ENCODE measurements around the gene BACH2. TPM values are rescaled to one million over a fixed set of nuclear protein-coding genes. Genes with fewer than 3 reads are reported as not detected.

The BACH2 gene
- total RNA-seq, 2 experiments from 2014 or later, result 157 to 170 TPM

- no peak overlapping the region for H3K27ac Mint-ChIP-seq
- no peak overlapping the region for H3K4me3 Mint-ChIP-seq
- intact Hi-C loops (cut with DNase I, micrococcal nuclease), result no loop called here
- no peak for TF ChIP-seq CTCF (IDR thresholded peaks at IDR 0.05)
- ATAC-seq (ENCODE audit: poor library complexity) (no peak), DNase-seq (no peak)
- H3K4me1 ChIP-seq (ENCODE audit: insufficient read depth, low read length), result peaks cover 8% of the 10 kb centered on the region
- H3K36me3 ChIP-seq (ENCODE audit: insufficient read depth, low read length), result peaks cover 41% of the 10 kb centered on the region
- H3K9me3 Mint-ChIP-seq, result no peaks in the 10 kb centered on the region
- peaks cover 82% of the 10 kb centered on the region for H3K36me3 Mint-ChIP-seq (ENCODE audit: low read depth)
- no peaks in the 10 kb centered on the region for H3K27me3 Mint-ChIP-seq
- peaks cover 31% of the 10 kb centered on the region for H3K4me1 Mint-ChIP-seq (ENCODE audit: low read depth)
- no peaks in the 10 kb centered on the region for H3K27me3 ChIP-seq (ENCODE audit: control insufficient read depth in 1 of 2, insufficient read depth in 2 of 2, low read length in 2 of 2)
- CTCF ChIA-PET, result no interaction called here
- no peaks in the 10 kb centered on the region for H3K9me3 ChIP-seq (ENCODE audit: control insufficient read depth in 1 of 2, insufficient read depth in 1 of 2, low read length in 2 of 2)
- no peak overlapping the region for H3K4me3 ChIP-seq (ENCODE audit: low read length)
- no peak overlapping the region for H3K27ac ChIP-seq (ENCODE audit: low read depth in 1 of 2, low read length in 2 of 2)
- POLR2A ChIA-PET, result no interaction called here
Measured at GRCh38 chr6:89938014-89938413, 358.6 kb downstream of the BACH2 start.

DNA sequence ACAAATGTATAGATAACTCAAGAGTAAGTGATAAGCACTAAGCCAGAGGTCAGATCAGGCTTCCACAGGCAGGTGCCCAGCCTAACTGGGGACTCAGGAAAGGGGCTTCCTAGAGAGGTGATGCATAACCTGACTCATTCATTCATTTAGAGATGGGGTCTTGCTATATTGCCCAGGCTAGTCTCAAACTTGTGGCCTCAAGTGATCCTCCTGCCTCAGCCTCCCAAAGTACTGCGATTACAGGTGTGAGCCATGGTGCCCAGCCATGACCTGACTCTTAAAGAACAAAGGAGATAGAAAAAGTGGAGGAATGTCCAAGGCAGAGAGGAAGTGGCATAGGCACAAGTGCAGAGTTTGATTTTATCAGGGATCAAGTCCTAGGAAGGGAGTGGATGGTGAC is 360.5 kb downstream of the BACH2 start:
- Histone ChIP-seq H3K27ac (ENCODE audit: low read depth in 1 of 2, low read length in 2 of 2) (no peak overlapping the region), H3K9me3 (ENCODE audit: control insufficient read depth in 1 of 2, insufficient read depth in 1 of 2, low read length in 2 of 2) (no peaks in the 10 kb centered on the region), H3K4me3 (ENCODE audit: low read length) (no peak overlapping the region), H3K36me3 (ENCODE audit: insufficient read depth, low read length) (peaks cover 52% of the 10 kb centered on the region), H3K27me3 (ENCODE audit: control insufficient read depth in 1 of 2, insufficient read depth in 2 of 2, low read length in 2 of 2) (no peaks in the 10 kb centered on the region), H3K4me1 (ENCODE audit: insufficient read depth, low read length) (peaks cover 8% of the 10 kb centered on the region)
- Mint-ChIP-seq H3K27ac (peak overlapping the region; percentile 29), H3K4me3 (no peak overlapping the region), H3K4me1 (ENCODE audit: low read depth) (peaks cover 28% of the 10 kb centered on the region), H3K27me3 (no peaks in the 10 kb centered on the region), H3K9me3 (no peaks in the 10 kb centered on the region), H3K36me3 (ENCODE audit: low read depth) (peaks cover 88% of the 10 kb centered on the region)
- POLR2A ChIA-PET, result no interaction called here
- TF ChIP-seq CTCF (IDR thresholded peaks at IDR 0.05), result no peak
- ATAC-seq (ENCODE audit: poor library complexity) (no peak), DNase-seq (no peak)
- CTCF ChIA-PET, result no interaction called here
- intact Hi-C loops (cut with DNase I, micrococcal nuclease), result no loop called here

DNA sequence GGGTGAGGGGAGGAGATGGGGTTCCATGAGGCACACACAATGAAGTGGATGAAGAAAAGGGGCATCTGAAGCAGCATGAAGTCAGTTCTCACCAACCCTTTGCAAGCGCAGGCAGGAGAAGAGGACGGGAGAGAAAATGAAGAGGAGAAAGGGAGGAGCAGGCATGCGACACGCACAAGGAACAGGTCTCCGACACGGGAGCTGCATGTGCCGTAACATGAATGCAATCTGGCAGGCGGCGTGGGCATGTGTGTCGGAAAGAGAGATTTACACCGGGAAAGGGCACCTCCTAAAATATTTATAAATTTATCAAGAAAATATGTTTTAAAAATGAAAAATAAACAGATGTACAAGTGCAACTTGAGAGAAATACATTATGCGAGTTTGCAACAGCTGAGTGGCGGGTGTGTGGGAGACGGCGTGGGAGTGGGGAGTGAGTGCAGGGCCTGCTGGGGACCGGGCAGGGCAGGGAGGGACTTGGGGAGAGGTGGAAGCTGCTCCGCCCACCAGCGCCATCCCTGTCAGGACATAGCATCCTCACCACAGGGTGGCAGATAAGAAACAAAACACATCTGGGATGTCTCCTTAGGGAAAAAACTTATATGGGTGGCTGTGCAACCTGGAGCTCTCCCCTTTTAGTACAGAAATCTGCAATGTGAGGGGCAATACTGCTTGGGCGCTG is 361.8 kb downstream of the BACH2 start:
- ChIA-PET POLR2A (no interaction called here), CTCF (interaction anchor here (1.1 kb wide), 1 partner anchor 459 kb away, joined by 3 read pairs; no protein-coding TSS in a partner anchor)
- Mint-ChIP-seq H3K27ac (no peak overlapping the region), H3K4me3 (no peak overlapping the region), H3K36me3 (ENCODE audit: low read depth) (peaks cover 90% of the 10 kb centered on the region), H3K9me3 (no peaks in the 10 kb centered on the region), H3K27me3 (no peaks in the 10 kb centered on the region), H3K4me1 (ENCODE audit: low read depth) (peaks cover 19% of the 10 kb centered on the region)
- Histone ChIP-seq H3K9me3 (ENCODE audit: control insufficient read depth in 1 of 2, insufficient read depth in 1 of 2, low read length in 2 of 2) (no peaks in the 10 kb centered on the region), H3K27me3 (ENCODE audit: control insufficient read depth in 1 of 2, insufficient read depth in 2 of 2, low read length in 2 of 2) (no peaks in the 10 kb centered on the region), H3K4me1 (ENCODE audit: insufficient read depth, low read length) (no peaks in the 10 kb centered on the region), H3K27ac (ENCODE audit: low read depth in 1 of 2, low read length in 2 of 2) (no peak overlapping the region), H3K36me3 (ENCODE audit: insufficient read depth, low read length) (peaks cover 61% of the 10 kb centered on the region), H3K4me3 (ENCODE audit: low read length) (no peak overlapping the region)
- no peak for TF ChIP-seq CTCF (IDR thresholded peaks at IDR 0.05)
- intact Hi-C loops (cut with DNase I, micrococcal nuclease), result no loop called here
- DNase-seq, result no peak
- no peak for ATAC-seq (ENCODE audit: poor library complexity)
